RWPE2 (cell line): Measurements from ENCODE around the gene NEDD1.

Experiments used
- ATAC-seq: fragments of 200-7000 bp; cut with Tn5 transposase; 3 replicates; pipeline ENCODE4 v1.9.1; 2021; ENCODE audit warnings: low read depth
- DNase-seq: peaks from one replicate; pipeline ENCODE4 v3.0.0-alpha.2; 2020; ENCODE audit warnings: low spot score
- H3K27ac ChIP-seq: fragments of 450-650 bp; 2 replicates; pipeline ENCODE4 v1.5.1; 2017; ENCODE audit warnings: mild to moderate bottlenecking; ENCODE audit not compliant: poor library complexity, severe bottlenecking
- H3K27me3 ChIP-seq: fragments of 250-450 bp; sonication (Bioruptor Pico); 2 replicates; pipeline ENCODE4 v1.5.1; 2021; ENCODE audit warnings: mild to moderate bottlenecking, moderate library complexity; ENCODE audit not compliant: insufficient read depth, poor library complexity, severe bottlenecking
- H3K36me3 ChIP-seq: fragments of 250-450 bp; sonication (Bioruptor Pico); 2 replicates; pipeline ENCODE4 v1.5.1; 2020; ENCODE audit warnings: low read depth, mild to moderate bottlenecking, moderate library complexity
- H3K4me1 ChIP-seq: fragments of 250-450 bp; sonication (Bioruptor Pico); 2 replicates; pipeline ENCODE4 v1.5.1; 2021; ENCODE audit warnings: mild to moderate bottlenecking, moderate library complexity; ENCODE audit not compliant: insufficient read depth, poor library complexity, severe bottlenecking
- H3K4me3 ChIP-seq: fragments of 250-450 bp; sonication (Bioruptor Pico); 2 replicates; pipeline ENCODE4 v1.5.1; 2021; ENCODE audit warnings: mild to moderate bottlenecking, moderate library complexity; ENCODE audit not compliant: severe bottlenecking
- H3K9me3 ChIP-seq: fragments of 250-450 bp; sonication (Bioruptor Pico); 2 replicates; pipeline ENCODE4 v1.5.1; 2021; ENCODE audit warnings: mild to moderate bottlenecking, moderate library complexity; ENCODE audit not compliant: severe bottlenecking
- TF ChIP-seq, protein P1 (sequence below): fragments of 450-650 bp; IDR thresholded peaks from one replicate; pipeline ENCODE4 v1.5.1; 2017; ENCODE audit warnings: mild to moderate bottlenecking, moderate library complexity; ENCODE audit not compliant: poor library complexity, severe bottlenecking

Gene NEDD1

DNA sequence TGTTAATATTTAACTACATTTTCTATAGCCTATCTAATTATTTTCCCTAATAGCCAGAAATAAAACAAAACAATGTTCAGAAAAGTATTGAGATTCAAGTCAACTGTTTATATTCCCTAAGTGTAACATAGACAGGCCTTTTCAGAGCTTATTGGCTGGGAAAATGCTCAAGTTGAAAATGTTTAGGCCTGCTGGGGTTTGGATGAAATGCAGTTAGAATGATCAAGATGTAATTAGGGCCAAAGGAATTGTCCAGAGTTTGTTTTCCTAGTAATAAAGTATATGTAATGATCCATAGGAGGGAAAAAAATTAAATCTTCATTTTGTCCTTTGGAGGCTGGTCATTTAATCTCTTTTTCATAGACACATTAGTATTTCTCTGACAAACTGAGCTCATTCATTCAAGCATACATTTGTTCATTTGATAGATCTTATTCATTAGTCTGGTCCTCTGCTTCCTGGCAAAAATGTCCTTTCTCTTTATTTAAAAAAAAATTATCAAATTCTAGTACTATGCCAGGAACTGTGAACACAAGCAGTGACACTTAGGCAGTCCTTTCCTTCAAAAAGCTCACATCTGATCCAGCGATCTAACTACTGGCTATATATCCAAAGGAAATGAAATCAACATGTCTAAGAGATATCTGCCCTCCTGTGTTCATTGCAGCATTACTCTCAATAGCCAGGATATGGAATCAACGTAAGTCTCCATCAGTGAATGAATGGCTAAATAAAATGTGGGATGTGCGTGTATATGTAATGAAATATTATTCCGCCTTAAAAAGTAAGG is 40.1 kb upstream of the NEDD1 start:
- Histone ChIP-seq H3K27me3 (no peaks in the 10 kb centered on the region), H3K27ac (no peak overlapping the region), H3K4me3 (no peak overlapping the region), H3K9me3 (no peaks in the 10 kb centered on the region), H3K36me3 (no peaks in the 10 kb centered on the region), H3K4me1 (no peaks in the 10 kb centered on the region)
- ATAC-seq, result no peak
- no peak for DNase-seq
- TF ChIP-seq, protein P1, sequence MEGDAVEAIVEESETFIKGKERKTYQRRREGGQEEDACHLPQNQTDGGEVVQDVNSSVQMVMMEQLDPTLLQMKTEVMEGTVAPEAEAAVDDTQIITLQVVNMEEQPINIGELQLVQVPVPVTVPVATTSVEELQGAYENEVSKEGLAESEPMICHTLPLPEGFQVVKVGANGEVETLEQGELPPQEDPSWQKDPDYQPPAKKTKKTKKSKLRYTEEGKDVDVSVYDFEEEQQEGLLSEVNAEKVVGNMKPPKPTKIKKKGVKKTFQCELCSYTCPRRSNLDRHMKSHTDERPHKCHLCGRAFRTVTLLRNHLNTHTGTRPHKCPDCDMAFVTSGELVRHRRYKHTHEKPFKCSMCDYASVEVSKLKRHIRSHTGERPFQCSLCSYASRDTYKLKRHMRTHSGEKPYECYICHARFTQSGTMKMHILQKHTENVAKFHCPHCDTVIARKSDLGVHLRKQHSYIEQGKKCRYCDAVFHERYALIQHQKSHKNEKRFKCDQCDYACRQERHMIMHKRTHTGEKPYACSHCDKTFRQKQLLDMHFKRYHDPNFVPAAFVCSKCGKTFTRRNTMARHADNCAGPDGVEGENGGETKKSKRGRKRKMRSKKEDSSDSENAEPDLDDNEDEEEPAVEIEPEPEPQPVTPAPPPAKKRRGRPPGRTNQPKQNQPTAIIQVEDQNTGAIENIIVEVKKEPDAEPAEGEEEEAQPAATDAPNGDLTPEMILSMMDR, result no peak

DNA sequence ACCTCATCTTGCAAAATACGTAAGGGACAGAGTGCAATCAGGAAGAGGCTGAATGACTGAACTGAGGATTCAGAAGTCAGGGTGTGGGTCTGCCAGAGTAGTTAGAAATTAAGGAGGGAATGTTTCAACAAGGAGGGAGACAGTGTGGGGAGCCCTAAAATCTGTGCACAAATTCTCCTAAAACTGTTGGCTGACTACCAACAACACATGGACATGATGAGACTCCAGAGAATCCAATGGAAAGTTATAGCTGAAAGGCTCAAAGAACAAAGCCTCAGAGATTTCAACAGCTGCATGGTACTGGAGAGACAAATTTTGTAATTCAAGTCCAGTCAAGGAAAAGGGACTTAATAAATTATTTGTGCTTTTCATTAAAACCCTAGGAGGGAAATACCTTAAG is 36.1 kb upstream of the NEDD1 start:
- Histone ChIP-seq H3K4me3 (no peak overlapping the region), H3K27ac (no peak overlapping the region), H3K4me1 (no peaks in the 10 kb centered on the region), H3K36me3 (no peaks in the 10 kb centered on the region), H3K27me3 (no peaks in the 10 kb centered on the region), H3K9me3 (no peaks in the 10 kb centered on the region)
- no peak for DNase-seq
- TF ChIP-seq, protein P1, result no peak
- ATAC-seq, result no peak

DNA sequence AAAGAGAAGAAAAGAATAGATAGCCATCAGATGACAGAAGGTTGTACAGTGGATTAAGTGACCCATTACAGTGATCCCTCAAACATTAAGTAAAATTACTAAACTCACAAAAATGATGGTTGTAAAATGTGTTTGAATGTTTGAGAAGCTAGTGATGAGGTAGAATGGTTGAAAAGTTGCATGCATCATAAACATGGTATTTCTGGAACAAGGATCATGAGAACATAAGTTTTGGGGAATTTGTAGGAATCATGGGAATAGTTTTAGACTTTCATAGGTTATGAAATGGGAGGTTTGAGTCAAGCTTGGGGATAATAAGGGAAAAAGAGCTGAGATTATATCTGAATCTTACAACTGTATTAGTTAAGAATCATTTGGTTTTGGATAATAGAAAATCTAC is 34.1 kb upstream of the NEDD1 start:
- H3K4me1 ChIP-seq, result no peaks in the 10 kb centered on the region
- H3K9me3 ChIP-seq, result no peaks in the 10 kb centered on the region
- ATAC-seq, result no peak
- no peaks in the 10 kb centered on the region for H3K36me3 ChIP-seq
- H3K4me3 ChIP-seq, result no peak overlapping the region
- no peak overlapping the region for H3K27ac ChIP-seq
- TF ChIP-seq, protein P1, result no peak
- no peaks in the 10 kb centered on the region for H3K27me3 ChIP-seq
- DNase-seq, result no peak

DNA sequence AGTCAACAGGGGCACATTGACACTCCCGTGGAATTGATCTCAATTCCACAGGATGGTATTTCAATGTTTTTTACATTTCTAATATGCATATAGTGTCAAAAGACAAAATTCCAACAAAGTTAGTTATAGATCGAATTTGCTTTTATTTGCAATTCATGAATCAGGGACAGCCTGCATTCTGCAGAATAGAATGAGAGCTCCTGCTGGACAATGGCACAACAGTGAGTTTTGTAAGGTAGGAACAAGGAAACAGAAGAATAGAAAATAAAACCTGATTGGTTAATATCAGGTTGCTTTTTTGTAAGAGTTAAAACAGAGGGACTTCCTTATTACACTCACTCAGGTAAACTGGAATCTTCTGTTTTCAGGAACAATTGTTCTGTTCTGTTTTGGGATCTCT is 32.8 kb upstream of the NEDD1 start:
- Histone ChIP-seq H3K27ac (no peak overlapping the region), H3K9me3 (no peaks in the 10 kb centered on the region), H3K36me3 (no peaks in the 10 kb centered on the region), H3K4me3 (no peak overlapping the region), H3K27me3 (no peaks in the 10 kb centered on the region), H3K4me1 (no peaks in the 10 kb centered on the region)
- ATAC-seq, result no peak
- TF ChIP-seq, protein P1, result no peak
- no peak for DNase-seq

DNA sequence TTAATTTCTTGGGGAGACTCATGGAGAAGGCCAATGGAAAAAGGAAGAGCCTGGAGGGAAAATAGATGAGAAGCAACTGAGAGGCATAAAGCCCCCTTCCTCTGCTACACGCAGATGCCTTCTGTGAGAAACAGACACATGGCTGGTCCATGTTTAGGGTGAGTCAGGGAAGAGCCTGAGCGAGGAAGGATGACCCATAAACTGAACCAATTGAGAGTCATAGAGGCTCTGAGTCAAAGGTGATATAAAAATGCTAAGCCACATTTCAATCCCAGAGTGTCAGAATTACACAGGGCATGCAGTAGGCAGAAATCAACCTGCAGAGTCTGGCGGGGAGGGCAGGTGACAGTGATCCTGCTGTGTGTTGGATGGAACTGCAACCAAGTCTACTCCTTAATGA is 30.1 kb upstream of the NEDD1 start:
- Histone ChIP-seq H3K36me3 (no peaks in the 10 kb centered on the region), H3K27ac (no peak overlapping the region), H3K9me3 (no peaks in the 10 kb centered on the region), H3K27me3 (no peaks in the 10 kb centered on the region), H3K4me1 (no peaks in the 10 kb centered on the region), H3K4me3 (no peak overlapping the region)
- DNase-seq (no peak), ATAC-seq (peak; percentile 53; the same call in 2 of the 3 replicates)
- TF ChIP-seq, protein P1, result no peak
